GM10266 (cell line): ENCODE data around the gene FZD10.

Experiments used
- DNase-seq: peaks from one replicate; pipeline ENCODE4 v3.0.0; 2012; ENCODE audit errors: extremely low spot score
- CTCF ChIP-seq: IDR thresholded peaks from 2 replicates; pipeline ENCODE4 v1.5.1; 2012; ENCODE audit warnings: mild to moderate bottlenecking, low read depth; ENCODE audit not compliant: control insufficient read depth, insufficient read depth; ENCODE audit errors: missing control alignments

Gene FZD10

DNA sequence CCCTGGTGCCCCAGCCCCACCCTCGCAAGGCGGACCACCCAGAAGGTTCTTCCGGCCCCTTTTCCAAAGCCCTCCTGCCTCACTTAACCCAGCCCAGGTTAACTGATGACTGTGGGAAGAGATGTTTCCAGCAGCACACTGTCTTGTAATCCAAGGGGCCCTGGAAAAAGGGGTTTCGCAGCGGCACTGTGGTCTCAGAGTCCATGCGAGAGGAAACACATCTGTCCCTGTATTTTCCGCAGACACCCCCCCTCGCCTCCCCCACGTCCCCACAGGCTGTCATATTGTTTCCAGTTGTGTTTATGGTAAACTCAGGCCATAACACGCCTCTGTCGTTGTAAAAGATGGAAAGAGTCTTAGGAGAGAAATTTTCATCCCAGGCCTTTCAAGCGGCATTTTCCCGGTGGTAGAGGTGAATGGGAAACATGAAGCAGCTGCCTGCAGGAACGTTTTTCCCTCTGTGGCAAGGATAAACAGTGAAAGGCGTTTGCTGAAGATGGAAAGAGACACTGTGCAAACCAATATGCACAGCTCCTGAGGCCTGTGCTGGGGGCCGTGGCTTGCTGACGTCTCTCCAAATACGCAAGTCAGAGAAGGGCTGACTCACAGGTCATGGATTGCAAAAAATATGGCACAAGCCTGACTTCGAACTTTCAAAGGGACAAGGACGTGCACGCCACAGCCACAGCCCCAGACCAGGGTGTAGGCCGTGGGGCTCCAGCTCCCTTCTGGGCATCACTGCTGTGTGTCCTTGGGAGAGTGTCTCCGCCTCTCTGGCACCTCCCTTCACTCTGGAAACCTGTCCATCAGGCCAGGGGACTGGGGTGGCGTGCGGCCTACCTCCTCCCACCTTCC lies 22.5 kb upstream of the FZD10 start:
- TF ChIP-seq CTCF, result no peak

DNA sequence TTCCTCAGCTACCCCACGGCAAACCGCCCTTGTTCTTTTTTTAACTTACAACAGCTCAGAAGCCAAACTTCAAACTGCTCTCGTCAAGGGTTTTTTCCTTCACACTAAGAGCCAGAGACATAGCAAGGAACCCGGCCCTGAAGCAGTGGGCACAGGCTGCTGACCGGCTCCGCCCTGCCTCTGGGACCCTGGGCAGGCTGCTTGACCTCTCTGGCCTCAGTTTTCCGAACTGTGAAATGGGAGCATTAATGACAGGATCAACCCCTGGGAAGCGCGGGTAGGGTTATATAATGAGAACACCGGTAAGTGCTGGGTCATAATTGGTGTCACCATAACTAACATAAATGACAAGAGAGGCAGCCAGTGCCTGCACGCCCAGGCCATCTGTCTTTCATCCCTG lies 21.2 kb upstream of the FZD10 start:
- TF ChIP-seq CTCF, result no peak
- no peak for DNase-seq

More for the DNA sequence above, 22.5 kb upstream of the FZD10 start:
- DNase-seq, result no peak

- TF ChIP-seq CTCF, result no peak
- DNase-seq, result no peak
These were observed 20.2 kb upstream of the FZD10 start for GRCh38 chr12:130141901-130142683.

DNA sequence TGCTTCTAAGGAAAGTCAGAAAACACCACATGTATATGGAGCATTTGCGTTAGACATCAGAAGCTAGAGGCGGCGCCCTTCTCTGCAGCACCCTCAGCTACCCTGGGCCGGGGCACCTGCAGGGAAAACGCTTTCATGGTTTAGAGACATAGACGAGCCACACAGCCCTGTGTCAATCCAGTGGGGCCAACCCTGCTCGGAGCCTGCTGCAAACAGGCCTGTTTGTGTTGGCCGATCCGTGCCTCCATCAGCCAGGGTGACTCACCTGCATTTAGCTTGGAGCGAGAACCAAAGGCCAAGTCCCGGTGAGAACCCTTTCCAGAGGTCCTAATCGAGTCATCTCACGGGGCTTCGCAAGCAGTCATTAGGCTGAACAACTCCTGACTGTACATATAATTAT lies 19.5 kb upstream of the FZD10 start:
- no peak for DNase-seq
- no peak for TF ChIP-seq CTCF

GRCh38 chr12:130143136-130143535 lies 19.1 kb upstream of the FZD10 start:
- TF ChIP-seq CTCF, result no peak
- DNase-seq, result no peak

GRCh38 chr12:130144256-130144655 lies 18.0 kb upstream of the FZD10 start:
- no peak for TF ChIP-seq CTCF
- DNase-seq, result no peak

DNA sequence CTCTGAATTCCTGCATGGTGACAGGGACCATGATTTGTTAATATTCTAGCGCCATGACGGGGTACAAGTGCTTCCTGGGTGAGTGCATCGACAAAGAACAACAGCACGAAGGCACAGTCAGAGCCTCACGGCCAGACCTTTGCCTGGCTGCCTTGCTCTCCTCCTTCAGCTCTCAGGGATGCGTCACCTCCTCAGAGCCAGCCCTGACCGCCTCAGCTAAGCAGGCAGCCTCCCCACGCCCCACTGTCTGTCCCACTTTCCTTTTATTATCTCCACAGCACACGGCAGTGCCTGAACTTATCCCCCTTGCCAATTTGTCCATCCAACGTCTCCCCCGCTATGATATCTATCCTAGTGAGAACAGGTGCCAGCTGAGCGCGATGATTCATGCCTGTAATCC lies 16.5 kb upstream of the FZD10 start:
- no peak for TF ChIP-seq CTCF
- DNase-seq, result no peak
